LNCaP clone FGC (cell line): ENCODE data around the gene ADSS1.

Experiments
- DNase-seq: peaks from one replicate; pipeline ENCODE4 v3.0.0-alpha.2; 2011; ENCODE audit warnings: low read depth
- H3K4me3 ChIP-seq: 2 replicates; pipeline ENCODE4 v1.5.1; 2011; ENCODE audit warnings: mild to moderate bottlenecking, low read depth, low read length, control low read depth
- TF ChIP-seq, protein P1 (sequence below): IDR thresholded peaks from 2 replicates; pipeline ENCODE4 v1.5.1; 2012; ENCODE audit warnings: mild to moderate bottlenecking; ENCODE audit not compliant: control insufficient read depth, insufficient read depth; ENCODE audit errors: extremely low read depth

The ADSS1 gene

DNA sequence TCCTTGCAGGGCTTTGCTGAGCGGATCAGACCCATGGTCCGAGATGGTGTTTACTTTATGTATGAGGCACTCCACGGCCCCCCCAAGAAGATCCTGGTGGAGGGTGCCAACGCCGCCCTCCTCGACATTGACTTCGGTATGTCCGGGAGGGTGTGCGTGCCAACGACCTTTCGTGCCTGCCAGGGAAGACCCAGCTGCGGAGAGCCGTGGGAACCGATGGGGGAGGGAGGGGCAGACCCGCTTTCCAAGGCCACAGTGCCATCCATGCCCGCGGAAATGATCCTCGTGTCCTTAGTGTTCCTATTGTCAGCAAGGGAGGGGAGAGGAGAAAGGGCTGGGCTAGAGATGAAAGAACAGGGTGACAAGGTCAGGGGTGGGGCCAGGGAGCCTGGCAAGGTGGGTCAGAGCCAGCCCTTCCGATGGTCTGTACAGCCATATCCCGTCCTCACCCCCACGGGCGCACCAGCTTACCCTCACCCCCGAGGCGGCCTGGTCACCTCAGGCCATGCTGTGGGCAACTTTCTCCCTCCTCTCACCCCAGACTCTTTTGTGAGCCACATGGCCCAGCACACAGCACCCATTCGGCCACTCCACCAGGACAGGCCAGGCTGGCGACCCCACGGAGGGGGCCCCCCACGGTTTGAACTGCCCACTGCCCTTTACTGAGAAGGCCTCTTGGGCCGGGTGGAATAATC, 17.2 kb downstream of the ADSS1 start:
- TF ChIP-seq, protein P1, sequence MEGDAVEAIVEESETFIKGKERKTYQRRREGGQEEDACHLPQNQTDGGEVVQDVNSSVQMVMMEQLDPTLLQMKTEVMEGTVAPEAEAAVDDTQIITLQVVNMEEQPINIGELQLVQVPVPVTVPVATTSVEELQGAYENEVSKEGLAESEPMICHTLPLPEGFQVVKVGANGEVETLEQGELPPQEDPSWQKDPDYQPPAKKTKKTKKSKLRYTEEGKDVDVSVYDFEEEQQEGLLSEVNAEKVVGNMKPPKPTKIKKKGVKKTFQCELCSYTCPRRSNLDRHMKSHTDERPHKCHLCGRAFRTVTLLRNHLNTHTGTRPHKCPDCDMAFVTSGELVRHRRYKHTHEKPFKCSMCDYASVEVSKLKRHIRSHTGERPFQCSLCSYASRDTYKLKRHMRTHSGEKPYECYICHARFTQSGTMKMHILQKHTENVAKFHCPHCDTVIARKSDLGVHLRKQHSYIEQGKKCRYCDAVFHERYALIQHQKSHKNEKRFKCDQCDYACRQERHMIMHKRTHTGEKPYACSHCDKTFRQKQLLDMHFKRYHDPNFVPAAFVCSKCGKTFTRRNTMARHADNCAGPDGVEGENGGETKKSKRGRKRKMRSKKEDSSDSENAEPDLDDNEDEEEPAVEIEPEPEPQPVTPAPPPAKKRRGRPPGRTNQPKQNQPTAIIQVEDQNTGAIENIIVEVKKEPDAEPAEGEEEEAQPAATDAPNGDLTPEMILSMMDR: no peak
- no peak overlapping the region for H3K4me3 ChIP-seq
- no peak for DNase-seq

DNA sequence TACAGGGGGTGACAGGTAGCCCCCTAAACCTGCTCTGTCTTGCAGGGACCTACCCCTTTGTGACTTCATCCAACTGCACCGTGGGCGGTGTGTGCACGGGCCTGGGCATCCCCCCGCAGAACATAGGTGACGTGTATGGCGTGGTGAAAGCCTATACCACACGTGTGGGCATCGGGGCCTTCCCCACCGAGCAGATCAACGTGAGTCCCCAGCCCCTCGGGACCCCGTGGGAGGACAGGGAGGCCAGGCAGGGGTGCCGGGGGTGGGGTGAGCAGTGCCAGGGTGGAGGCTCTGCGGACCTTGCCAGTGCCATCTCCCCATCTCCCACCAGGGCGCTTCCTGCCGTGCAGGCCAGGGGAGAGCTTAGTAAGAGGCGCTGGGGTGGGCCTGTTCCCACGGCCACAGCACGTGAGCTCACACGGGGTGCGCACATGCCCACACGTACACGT, 17.8 kb downstream of the ADSS1 start:
- no peak for DNase-seq
- TF ChIP-seq, protein P1: no peak
- H3K4me3 ChIP-seq: no peak overlapping the region

DNA sequence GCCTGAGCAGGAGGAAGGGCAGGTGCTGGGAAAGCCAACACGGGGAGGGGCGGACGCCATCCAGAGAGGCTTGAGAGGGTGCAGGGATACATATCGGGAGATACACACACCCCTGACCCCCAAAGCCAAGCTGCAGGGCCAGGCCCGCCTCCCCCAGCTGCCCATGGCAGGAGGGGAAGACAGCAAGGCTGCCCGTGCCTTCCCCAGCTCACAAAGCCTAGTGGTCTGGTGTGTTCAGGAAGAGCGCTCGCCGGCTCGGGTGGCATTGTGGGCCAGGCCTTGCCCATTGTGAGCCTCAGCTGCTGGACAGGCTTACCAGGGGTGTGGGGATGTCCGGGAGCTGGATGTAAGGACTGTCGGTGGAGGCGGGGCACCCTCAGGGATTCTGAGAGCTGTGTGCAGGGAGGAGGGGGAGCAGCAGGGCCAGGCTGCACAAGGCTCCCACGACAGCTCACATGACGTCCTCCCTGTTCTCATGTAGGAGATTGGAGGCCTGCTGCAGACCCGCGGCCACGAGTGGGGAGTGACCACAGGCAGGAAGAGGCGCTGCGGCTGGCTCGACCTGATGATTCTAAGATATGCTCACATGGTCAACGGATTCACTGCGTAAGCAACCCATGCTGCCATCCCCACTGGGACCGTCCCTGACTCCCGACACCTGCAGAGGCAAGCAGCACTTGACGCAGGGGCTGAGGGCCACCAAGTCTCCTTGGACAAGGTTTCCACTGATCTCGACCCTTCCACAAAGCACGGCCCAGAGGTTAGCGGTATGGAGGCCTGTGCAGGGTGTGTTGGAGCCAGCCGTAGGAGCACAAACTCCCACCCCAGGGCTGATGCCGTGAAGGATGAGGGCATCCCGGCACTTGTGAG, 18.8 kb downstream of the ADSS1 start:
- no peak overlapping the region for H3K4me3 ChIP-seq
- DNase-seq: no peak
- TF ChIP-seq, protein P1: no peak

DNA sequence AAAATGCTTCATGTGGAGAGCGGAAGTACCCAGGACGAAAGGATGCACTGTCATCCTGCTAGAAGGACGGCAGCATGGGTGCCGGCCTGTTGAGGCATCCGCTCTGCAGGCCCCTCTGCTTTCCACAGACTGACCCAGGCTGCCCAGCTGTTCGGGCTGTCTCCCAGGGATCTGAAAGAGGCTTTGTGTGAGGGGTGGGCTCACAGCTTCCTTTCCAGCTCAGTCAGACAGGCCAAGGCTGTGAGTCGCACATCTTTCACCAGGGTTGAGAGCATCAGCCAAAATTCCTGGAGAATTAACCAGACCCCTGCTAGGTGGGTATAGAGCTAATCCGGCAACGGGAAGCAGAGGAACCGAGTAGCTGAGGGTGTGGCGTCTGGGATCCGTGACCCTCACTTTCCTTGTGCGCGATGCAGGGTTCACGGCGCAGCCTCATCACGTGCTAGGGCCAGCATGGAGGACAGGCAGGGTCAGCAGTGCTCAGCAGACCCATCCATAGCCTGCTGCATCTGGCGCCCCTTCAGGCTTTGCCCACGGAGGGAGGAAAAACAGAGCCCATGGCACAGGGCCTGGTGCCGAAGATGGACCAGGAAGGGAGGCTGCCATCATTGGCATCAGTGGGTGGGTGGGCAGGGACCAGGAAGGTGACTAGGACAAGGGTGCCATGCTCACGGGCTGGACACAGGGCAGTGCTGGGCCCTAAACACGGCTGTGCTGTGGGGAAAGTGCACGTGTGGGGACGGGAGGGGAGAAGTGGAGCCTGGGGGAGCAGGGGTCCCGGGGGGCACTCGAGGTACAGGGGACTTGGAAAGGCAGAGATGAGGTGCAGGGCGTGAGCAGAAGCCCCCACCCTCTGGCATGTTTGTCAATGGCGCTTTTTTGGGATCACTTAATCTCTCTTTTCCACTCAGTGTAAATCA, 19.7 kb downstream of the ADSS1 start:
- no peak for DNase-seq
- H3K4me3 ChIP-seq: no peak overlapping the region
- TF ChIP-seq, protein P1: no peak

DNA sequence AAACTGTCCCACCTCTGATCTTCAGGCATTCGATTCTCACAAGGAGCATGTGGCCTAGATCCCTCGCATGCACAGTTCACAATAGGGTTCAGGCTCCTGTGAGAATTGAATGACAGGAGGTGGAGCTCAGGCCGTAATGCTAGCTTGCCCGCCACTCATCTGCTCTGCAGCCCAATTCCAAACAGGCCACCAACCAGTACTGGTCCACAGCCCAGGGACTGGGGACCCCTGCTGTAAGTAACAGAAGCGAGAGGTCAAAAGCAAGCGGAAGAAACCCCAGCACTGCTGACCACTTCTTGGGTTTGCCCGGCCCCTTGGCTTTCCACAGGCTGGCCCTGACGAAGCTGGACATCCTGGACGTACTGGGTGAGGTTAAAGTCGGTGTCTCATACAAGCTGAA, 20.5 kb downstream of the ADSS1 start:
- DNase-seq: no peak
- TF ChIP-seq, protein P1: no peak
- H3K4me3 ChIP-seq: no peak overlapping the region

DNA sequence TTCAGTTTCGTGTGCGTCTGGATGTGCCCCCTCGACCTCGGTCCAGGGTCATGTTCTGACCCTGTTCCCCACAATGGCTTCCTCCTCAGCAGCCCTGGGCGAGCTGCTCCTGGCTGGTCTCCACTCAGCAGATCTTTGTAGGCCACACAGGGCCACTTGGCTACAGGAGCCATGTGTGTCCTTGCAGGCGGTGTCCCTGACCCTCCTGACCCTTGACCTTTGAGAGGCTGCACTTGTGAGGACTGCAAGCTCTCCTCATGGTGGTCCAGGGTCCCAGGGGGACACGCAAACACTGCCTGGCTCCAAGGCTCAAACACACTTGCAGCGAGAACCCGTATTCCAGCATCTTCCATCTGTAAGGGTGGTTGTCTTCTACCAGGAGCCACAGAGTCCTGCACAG, 21.4 kb downstream of the ADSS1 start:
- no peak for DNase-seq
- H3K4me3 ChIP-seq: no peak overlapping the region
- TF ChIP-seq, protein P1: no peak
